Urinary bladder (tissue), 4 donors: ENCODE data around the gene TSPAN32. TPM values are rescaled to one million over a fixed set of nuclear protein-coding genes. Genes with fewer than 3 reads are reported as not detected.
A peak's percentile ranks its signal among the peaks of the same experiment; 100 is the strongest.

ENCODE experiments used
- DNase-seq: peaks from one replicate; pipeline ENCODE4 v3.0.0-alpha.2; 2015; ENCODE audit errors: extremely low spot score
- H3K27ac ChIP-seq: one replicate; pipeline ENCODE4 v1.5.1; 2013; ENCODE audit warnings: low read depth, mild to moderate bottlenecking, moderate library complexity
- H3K36me3 ChIP-seq: one replicate; pipeline ENCODE4 v1.6.1; 2013; ENCODE audit warnings: mild to moderate bottlenecking, moderate library complexity; ENCODE audit not compliant: insufficient read depth
- H3K4me1 ChIP-seq: one replicate; pipeline ENCODE4 v1.6.1; 2013; ENCODE audit warnings: mild to moderate bottlenecking, moderate library complexity; ENCODE audit not compliant: insufficient read depth
- H3K4me3 ChIP-seq: one replicate; pipeline ENCODE4 v1.5.1; 2013; ENCODE audit warnings: low read depth, low read length
- WGBS: extraction: QIAGEN DNeasy Blood & Tissue Kit; methylation state at CpG from one replicate; pipeline ENCODE4 v1.1.7; 2013; 5-methylcytosine and 5-hydroxymethylcytosine counted together
- polyA plus RNA-seq: library from polyadenylated mRNA; stranded (reverse); fragments of 200-250 nt; gene quantifications from one replicate; pipeline ENCODE4 v1.2.3, GENCODE V29; 2013
- total RNA-seq: library from RNA; depleted of rRNA; stranded (reverse); fragments of >200 nt; gene quantifications from one replicate; pipeline ENCODE4 v1.2.3, GENCODE V29; 2014
- donor health status: healthy with polysubstance abuse.
- donor health status: healthy.

TSPAN32 gene
- total and polyA plus RNA-seq, 2 donors, result 1.7 to 1.9 TPM

DNA sequence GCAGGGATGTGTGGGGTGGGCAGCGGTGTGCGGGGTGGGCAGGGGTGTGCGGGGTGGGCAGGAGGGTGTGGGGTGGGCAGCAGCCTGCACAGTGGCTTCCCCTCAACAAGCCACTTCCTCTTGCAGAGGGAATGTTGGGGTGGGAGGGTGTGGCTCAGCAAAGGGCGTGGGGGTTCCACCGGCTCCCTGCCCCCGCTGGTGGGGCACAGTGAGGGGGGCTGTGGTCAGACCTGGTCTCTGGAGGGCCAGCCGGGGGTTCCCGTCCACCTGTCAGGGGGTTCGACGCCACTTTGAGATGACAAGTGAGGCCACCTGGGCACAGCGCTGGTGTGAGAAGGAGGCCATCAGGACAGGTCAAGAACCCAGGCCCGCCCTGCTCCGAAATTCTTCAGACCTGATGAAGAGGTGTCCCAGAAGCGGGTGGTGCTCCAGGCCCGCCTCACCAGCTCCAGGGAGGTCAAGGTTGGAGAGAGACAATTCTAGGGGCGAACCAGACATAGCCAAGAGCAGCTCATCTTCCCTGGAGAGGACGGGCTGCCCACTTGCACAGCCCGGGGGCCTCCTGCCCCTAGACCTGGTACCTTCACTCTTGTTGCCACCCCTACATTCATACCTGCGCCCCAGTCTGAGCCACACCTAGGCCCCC, 1.4 kb upstream of the TSPAN32 start:
- H3K36me3 ChIP-seq, result no peaks in the 10 kb centered on the region
- H3K4me1 ChIP-seq, result no peaks in the 10 kb centered on the region
- H3K4me3 ChIP-seq, result no peak overlapping the region
- 77% methylated on average over 19 of the region's 19 CpGs for WGBS
- no peak overlapping the region for H3K27ac ChIP-seq
- no peak for DNase-seq

DNA sequence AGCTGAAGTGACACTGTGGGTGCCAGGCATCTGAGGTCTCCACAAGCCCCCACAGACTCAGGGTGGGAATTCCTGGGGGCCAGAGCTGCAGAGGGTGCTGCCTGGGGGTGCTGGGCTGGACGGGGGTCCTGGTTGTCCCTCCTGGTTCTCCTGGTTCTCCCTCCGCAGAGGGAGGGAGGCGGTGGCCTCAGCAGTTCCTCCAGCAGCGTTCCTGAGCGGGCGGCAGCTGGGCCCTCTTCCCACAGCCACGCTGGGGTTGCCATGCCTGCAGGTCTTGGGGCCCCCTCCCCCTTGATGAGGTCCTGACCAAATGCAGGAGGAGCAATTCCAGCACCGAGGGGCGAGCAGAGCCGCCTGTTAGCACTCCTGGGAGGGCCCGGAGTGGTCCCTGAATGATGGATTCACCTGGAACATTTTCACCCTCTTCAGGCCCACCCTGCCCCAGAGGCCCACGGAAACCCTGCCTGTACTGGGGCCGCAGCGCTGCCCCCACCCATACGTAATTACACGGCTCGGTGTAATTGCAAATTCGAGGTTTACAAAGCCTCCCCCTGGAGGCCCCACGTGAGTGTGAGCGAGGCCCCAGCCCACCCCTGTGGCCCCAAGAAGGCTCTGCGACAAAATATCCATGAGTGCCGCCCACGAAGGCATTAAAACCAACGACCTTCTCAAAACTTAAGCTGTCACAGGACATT, 730 bp upstream of the TSPAN32 start:
- H3K36me3 ChIP-seq, result no peaks in the 10 kb centered on the region
- H3K4me3 ChIP-seq, result no peak overlapping the region

DNA sequence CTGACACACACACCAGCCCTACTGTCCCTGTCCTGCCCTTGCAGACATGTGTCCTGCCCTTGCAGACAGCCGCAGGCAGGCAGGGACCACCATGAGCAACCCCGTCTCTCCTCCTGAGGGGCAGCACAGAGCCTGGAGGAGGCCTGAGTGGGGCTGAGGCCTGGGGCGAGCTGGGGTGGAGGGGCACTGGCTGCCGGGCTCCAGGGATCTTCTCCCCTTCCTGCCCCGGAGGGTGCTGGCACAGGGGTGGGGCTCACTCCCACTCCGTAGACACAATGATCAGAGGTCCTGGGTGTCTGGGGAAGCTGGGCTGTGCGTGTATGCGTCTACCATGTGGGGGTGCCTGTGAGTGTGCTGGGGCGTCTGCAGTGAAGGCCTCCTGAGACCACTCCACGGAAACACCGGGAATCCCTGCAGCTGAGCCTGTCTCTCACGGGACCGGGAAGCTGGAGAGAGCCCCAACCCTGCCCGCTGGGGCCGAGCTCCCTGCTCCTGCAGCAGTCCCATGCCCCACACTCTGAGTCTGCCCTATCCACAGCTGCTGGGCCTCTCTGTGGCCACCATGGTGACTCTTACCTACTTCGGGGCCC, 588 bp downstream of the TSPAN32 start:
- no peak overlapping the region for H3K27ac ChIP-seq

More for the DNA sequence above, 730 bp upstream of the TSPAN32 start:
- Histone ChIP-seq H3K4me1 (no peaks in the 10 kb centered on the region), H3K27ac (no peak overlapping the region)
- 73% methylated on average over 24 of the region's 24 CpGs for WGBS
- DNase-seq, result no peak

DNA sequence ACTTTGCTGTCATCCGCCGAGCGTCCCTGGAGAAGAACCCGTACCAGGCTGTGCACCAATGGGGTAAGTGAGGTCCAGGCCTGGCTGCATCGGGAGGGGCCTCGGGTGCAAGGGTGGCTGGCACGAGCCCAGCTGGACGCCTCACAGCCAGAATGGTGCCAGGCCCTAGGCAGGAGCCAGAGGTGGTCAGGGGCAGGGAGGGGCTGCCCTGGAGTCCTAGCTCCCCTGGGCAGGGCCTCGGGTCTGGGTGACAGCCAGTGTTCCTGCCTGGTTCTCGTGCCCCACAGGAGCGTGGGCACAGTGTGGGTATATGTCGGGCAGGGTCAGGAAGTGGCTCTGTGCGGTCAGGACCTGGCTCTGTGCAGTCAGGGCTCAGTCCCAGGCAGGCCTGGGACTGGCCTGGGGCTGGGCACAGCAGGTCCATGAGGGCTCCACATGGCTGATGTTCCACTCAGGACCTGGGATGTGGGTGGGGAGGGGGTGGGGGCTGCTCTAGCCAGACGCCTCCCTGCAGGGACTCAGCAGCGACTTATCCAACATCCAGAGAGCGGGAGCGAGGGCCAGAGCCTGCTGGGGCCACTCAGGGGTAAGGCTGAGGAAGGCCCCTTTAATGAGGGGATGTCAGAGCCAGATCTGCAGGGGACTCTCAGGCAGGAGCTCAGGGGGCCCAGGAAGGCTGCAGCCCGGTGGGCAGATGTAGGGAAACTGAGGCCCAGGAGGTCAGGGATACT, 1.2 kb downstream of the TSPAN32 start:
- WGBS, result 64% methylated on average over 18 of the region's 18 CpGs
- Histone ChIP-seq H3K36me3 (no peaks in the 10 kb centered on the region), H3K4me1 (no peaks in the 10 kb centered on the region), H3K27ac (no peak overlapping the region), H3K4me3 (peak overlapping the region; percentile 5)
- no peak for DNase-seq

More for the DNA sequence above, 588 bp downstream of the TSPAN32 start:
- no peak for DNase-seq
- Histone ChIP-seq H3K4me1 (no peaks in the 10 kb centered on the region), H3K36me3 (no peaks in the 10 kb centered on the region), H3K4me3 (peak overlapping the region; percentile 5)
- 69% methylated on average over 16 of the region's 16 CpGs for WGBS

DNA sequence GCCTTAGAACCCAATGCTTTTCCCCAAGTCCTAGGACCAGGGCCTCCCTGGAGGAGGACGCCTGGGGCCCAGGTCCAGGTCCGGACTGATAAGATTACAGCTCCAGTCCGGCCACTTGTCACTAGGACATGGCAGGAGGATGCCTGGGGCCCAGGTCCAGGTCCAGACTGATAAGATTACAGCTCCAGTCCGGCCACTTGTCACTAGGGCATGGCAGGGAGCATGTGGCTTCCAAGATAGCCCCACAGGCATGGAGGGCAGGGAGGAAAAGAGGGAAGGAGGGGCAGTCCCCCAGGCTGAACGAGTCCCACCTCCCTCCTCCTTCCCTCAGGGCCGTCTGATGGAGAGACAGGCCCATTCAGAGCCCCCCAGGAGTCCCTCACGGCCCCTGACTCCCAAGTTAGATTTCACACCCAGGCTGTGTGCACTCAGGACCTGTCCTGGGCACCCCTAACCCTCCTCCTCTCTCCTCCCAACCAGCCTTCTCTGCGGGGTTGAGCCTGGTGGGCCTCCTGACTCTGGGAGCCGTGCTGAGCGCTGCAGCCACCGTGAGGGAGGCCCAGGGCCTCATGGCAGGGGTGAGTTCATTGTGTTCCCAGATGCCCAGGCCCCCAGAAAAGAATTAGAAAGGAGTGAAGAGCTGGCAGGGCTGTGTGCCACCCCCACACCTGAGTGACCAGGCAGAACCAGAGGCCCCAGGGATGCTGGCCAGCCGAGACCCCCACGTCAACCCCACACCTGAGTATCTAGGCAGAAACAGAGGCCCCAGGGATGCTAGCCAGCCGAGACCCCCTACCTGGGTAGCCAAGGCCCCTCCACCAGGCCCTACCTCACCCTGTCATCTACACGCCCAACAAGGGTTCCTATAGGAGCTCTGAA, 2.1 kb downstream of the TSPAN32 start:
- no peak overlapping the region for H3K4me3 ChIP-seq
- 73% methylated on average over 15 of the region's 15 CpGs for WGBS
- H3K27ac ChIP-seq, result no peak overlapping the region
- no peaks in the 10 kb centered on the region for H3K4me1 ChIP-seq
- H3K36me3 ChIP-seq, result no peaks in the 10 kb centered on the region
- DNase-seq, result no peak

DNA sequence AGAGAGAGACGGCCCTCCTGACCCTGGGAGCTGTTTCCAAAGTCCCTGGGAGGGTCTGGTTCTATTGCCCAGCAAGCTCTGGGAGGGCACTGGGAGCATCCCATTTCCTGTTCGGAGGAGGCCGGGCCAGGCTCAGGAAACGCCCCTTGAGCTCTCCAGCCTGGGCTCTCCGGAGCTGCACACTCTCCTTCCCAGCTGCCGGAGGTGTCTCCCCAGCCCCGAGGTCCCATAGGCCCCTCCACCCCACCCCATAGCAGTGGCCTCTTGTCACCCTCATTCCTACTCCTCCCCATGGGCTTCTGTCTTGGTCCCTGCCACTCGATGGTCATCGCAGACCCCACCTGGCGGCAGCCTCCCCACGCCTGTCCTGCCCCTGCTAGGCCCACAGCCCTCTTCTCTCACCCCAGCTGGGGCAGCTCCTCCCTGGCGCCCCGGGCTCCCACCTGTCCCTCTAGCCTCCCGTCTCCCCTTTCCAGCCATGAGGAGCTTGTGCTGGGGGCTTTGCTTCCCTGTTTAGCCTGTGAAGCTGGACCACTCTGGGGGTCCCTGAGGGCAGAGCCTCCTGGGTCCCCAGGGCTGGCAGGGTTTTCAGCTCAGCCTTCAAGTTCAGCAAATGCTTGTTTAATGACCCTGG, 2.8 kb downstream of the TSPAN32 start:
- H3K4me3 ChIP-seq, result no peak overlapping the region
- no peak overlapping the region for H3K27ac ChIP-seq

DNA sequence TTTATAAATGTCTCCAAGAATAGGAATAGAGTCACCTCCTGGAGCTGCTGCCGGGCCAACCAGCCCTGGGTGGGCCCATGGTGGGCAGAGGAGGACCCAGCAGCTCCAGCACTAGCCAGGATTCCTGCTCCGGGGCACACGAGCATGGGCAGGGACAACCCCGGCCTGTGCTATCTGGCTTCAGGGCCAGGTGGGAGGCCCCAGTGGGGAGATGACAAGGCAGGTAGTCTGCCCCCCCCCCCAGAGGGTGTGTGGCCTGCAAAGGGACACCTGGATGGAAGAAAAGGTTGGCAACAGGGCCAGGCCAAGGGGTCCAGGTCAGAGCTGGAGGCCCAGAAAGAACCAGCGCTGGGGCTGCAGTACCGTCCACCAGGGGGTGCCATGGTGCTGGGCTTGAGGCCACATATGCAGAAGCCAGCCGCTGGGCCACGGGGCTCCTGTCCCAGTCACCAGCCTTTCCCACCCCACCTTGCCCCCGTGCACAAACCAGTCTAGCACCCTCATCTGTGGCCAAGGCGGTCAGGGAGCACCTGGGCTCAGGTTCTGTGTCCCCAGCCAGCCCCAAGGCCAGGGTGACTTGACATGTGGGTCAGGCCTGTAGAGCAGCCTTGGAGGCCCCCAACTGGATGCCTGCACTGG, 3.4 kb downstream of the TSPAN32 start:
- Histone ChIP-seq H3K36me3 (no peaks in the 10 kb centered on the region), H3K27ac (no peak overlapping the region), H3K4me1 (no peaks in the 10 kb centered on the region), H3K4me3 (no peak overlapping the region)
- 31% methylated on average over 10 of the region's 10 CpGs for WGBS
- no peak for DNase-seq

More for the DNA sequence above, 2.8 kb downstream of the TSPAN32 start:
- WGBS, result 69% methylated on average over 14 of the region's 14 CpGs
- no peak for DNase-seq
- H3K36me3 ChIP-seq, result no peaks in the 10 kb centered on the region
- H3K4me1 ChIP-seq, result no peaks in the 10 kb centered on the region

DNA sequence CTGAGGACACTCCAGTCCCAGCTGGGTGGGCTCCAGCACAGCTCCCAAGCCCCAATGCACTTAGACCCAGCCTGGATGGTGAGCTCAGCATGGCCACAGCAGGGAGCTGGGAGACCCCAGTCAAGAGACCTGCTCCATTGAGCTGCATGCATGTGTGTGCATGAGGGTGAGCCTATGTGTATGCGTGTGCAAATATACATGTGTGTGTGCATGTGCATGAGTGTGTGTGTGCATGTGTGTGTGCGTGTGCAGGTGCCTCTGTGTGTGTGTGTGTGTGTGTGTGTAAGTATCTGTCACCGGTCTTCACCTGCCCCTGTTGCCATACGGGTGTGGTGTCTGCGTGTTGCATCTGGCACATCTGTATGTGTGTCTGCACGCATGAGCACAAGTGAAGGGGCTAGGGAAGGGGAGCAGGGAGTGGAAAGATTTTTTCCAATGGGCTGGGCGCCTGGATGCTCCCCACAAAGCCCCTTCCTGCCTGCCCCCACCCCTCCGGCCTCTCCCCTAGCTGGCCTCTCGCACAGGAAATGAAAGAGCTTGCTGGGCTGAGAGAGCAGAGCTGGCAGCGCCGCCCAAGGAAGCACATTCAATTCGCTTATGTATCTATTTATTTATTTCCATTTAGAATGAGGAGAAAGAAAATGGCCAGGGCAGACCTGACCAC, 4.1 kb downstream of the TSPAN32 start:
- Histone ChIP-seq H3K27ac (peak overlapping the region; percentile 88), H3K4me3 (no peak overlapping the region), H3K4me1 (no peaks in the 10 kb centered on the region), H3K36me3 (no peaks in the 10 kb centered on the region)
- 9% methylated on average over 12 of the region's 12 CpGs for WGBS
- peak; percentile 81 for DNase-seq

DNA sequence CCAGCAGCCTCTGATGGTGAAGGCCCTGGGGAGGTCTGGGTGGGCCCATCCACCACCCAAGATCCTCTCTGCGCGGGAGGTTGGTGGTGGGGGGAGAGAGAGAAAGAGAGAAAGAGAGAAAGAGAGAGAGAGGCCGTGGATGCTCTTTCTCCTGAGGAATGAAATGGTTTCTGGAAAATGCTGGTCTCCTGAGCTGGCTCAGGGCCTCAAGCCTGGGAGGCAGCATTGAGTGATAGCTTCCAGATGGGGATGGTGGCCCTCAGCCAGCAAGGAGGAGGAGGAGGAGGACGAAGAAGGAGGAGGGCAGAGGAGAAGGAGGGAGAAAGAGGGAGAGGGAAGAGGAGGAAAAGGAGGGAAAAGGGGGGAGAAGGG, 4.6 kb downstream of the TSPAN32 start:
- Histone ChIP-seq H3K4me3 (no peak overlapping the region), H3K36me3 (no peaks in the 10 kb centered on the region), H3K27ac (peak overlapping the region; percentile 88), H3K4me1 (no peaks in the 10 kb centered on the region)
- peak; percentile 88 for DNase-seq
- WGBS, result 3% methylated on average over 4 of the region's 4 CpGs

DNA sequence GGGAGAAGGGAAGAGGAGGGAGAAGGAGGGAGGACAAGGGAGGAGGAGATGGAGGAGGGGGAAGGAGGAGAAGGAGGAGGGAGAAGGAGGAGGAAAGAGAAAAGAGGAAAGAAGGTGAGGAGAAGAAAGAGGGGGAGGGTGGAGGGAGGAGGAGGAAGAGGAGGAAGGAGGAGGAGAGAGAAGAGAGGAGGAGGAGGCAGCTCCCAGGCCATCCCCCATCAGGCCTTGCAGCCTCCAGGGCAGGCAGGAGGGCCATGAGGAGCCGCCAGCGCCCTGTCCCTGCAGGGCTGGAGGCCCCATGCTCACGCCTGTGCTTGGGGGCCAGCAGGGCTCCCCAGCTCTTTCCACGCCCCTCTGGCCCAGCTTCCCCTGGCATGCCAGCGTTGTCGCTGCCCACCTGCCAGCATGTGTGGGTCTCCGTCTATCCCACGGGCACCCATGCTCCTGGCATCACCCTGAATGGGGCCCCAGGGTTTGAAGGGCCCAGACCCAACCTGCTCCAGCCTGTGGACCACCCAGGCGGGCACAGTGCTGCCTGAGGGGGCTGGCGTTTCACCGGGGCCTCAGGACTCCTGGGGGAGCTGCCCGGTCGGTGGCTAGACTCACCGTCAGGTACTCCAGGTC, 5.2 kb downstream of the TSPAN32 start:
- no peak for DNase-seq
- Histone ChIP-seq H3K4me1 (no peaks in the 10 kb centered on the region), H3K27ac (peak overlapping the region; percentile 53), H3K4me3 (no peak overlapping the region), H3K36me3 (no peaks in the 10 kb centered on the region)
- WGBS, result 41% methylated on average over 14 of the region's 14 CpGs

DNA sequence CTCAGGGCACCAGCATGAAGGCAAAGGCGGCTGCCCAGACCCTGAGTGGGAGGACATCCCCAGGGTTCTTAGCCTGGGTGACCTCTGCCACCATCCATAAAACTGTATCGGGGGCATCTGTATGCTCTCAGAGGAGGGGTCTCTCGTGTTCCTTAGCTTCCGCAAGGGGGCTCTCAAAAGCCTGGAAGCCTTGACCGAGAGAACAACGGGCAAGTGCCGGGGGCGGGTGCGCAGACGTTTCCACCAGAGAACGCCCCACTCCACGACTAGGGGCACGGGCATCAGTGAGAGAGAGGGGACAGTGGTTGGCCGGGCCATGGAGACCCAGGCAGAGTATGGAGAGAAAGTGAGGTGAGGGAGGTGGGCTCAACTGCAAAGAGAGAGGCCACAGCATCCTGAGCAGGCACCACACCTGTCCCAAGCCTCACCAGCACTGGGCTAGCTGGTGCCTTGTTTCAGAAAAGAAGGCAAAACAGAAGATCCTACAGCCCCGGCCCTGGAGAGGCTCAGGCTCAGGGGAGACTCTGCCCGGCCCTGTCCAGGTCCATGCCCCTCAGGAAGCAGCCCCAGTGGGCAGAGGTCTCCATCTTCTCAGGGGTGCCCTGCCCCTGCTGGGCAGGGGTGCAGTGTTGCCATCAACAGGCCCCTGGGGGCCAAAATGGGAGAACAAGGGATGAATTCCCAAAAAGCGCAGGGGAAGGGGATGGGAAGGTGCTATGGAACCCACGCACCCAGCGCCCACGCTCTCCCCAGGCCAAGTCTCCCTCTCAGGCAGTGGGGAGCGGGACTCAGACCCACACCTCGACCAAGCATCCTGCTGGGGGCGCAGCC, 5.9 kb downstream of the TSPAN32 start:
- H3K4me1 ChIP-seq, result peaks cover 1% of the 10 kb centered on the region
- no peaks in the 10 kb centered on the region for H3K36me3 ChIP-seq
- H3K27ac ChIP-seq, result no peak overlapping the region
- WGBS, result 90% methylated on average over 23 of the region's 23 CpGs
- H3K4me3 ChIP-seq, result no peak overlapping the region
- DNase-seq, result no peak
